Transverse colon (tissue), 3 donors: ENCODE results near the gene LRP1B.

Experiments used
- POLR2A ChIP-seq: fragments of 450-650 bp; IDR thresholded peaks from one replicate; pipeline ENCODE4 v1.6.1; 2016; ENCODE audit warnings: antibody characterized with exemption, mild to moderate bottlenecking, moderate library complexity
- TF ChIP-seq, protein P1 (sequence below), 5 experiments: fragments of 200-600 bp in 3 of 5; fragments of 450-650 bp in 2 of 5; sonication (generic) in 3 of 5; IDR thresholded peaks; 1 replicate in 2 of 5; 2 replicates in 3 of 5; pipeline ENCODE4 v1.5.1; 2016 to 2017; ENCODE audit warnings: antibody characterized with exemption in 5 of 5, inconsistent platforms in 3 of 5, mild to moderate bottlenecking in 2 of 5, moderate library complexity in 1 of 5

DNA sequence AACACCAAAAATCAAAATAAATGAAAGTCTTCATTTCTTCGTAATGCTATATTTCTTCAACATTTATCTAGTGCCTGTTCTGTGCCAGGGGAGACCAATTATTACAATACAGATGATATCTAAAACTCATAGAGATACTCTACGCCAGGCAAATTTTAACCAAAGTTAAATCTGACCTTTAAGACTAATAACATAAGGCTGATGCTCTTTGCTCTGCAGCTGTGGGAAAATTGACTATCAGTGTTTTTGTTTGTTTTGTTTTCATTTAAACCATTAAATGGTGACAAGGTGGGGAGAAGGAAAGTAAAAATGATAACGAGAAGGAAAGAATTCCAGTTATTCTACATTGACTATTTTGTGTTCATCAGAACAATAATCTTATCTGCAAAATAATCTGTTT lies 406.4 kb downstream of the LRP1B start:
- TF ChIP-seq, protein P1, sequence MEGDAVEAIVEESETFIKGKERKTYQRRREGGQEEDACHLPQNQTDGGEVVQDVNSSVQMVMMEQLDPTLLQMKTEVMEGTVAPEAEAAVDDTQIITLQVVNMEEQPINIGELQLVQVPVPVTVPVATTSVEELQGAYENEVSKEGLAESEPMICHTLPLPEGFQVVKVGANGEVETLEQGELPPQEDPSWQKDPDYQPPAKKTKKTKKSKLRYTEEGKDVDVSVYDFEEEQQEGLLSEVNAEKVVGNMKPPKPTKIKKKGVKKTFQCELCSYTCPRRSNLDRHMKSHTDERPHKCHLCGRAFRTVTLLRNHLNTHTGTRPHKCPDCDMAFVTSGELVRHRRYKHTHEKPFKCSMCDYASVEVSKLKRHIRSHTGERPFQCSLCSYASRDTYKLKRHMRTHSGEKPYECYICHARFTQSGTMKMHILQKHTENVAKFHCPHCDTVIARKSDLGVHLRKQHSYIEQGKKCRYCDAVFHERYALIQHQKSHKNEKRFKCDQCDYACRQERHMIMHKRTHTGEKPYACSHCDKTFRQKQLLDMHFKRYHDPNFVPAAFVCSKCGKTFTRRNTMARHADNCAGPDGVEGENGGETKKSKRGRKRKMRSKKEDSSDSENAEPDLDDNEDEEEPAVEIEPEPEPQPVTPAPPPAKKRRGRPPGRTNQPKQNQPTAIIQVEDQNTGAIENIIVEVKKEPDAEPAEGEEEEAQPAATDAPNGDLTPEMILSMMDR (IDR thresholded peaks at IDR 0.05), result no peak
- TF ChIP-seq POLR2A, result no peak
